Loucy (cell line): ENCODE measurements around the gene CNTN5.

Experiments used
- H2AFZ ChIP-seq: fragments of 200-600 bp; sonication (generic); 2 replicates; pipeline ENCODE4 v1.6.0; 2016; ENCODE audit warnings: antibody characterized with exemption, mild to moderate bottlenecking, low read length, moderate library complexity
- H3F3A ChIP-seq: fragments of 200-600 bp; 2 replicates; pipeline ENCODE4 v1.6.0; 2016; ENCODE audit warnings: antibody characterized with exemption, low read depth, mild to moderate bottlenecking
- H3K27me3 ChIP-seq: fragments of 200-600 bp; sonication (generic); 2 replicates; pipeline ENCODE4 v1.6.1; 2014; ENCODE audit warnings: low read length, mild to moderate bottlenecking; ENCODE audit not compliant: insufficient read depth, poor library complexity, severe bottlenecking
- H3K36me3 ChIP-seq: fragments of 200-600 bp; sonication (generic); 2 replicates; pipeline ENCODE4 v1.6.1; 2016; ENCODE audit warnings: low read length; ENCODE audit not compliant: insufficient read depth
- H3K4me1 ChIP-seq: fragments of 200-600 bp; sonication (generic); 2 replicates; pipeline ENCODE4 v1.5.1; 2014; ENCODE audit warnings: low read length, mild to moderate bottlenecking; ENCODE audit not compliant: insufficient read depth, poor library complexity, severe bottlenecking
- H3K4me2 ChIP-seq: fragments of 200-600 bp; sonication (generic); 2 replicates; pipeline ENCODE4 v1.6.0; 2014; ENCODE audit warnings: antibody characterized with exemption, low read length, low read depth, mild to moderate bottlenecking; ENCODE audit not compliant: poor library complexity, severe bottlenecking
- H3K4me3 ChIP-seq: fragments of 200-600 bp; sonication (generic); 2 replicates; pipeline ENCODE4 v1.5.1; 2014; ENCODE audit warnings: low read length, mild to moderate bottlenecking, mixed read lengths; ENCODE audit not compliant: poor library complexity, severe bottlenecking
- H3K79me2 ChIP-seq: fragments of 200-600 bp; sonication (generic); 2 replicates; pipeline ENCODE4 v1.6.1; 2014; ENCODE audit warnings: low read length; ENCODE audit not compliant: insufficient read depth
- H3K9ac ChIP-seq: fragments of 200-600 bp; sonication (generic); 2 replicates; pipeline ENCODE4 v1.6.0; 2014; ENCODE audit warnings: mild to moderate bottlenecking, low read depth, low read length, moderate library complexity; ENCODE audit not compliant: poor library complexity, severe bottlenecking
- H3K9me2 ChIP-seq: fragments of 200-600 bp; sonication (generic); replicated peaks from 2 replicates; pipeline ENCODE4 v1.6.1; 2016; ENCODE audit warnings: low read depth, low read length, mixed read lengths
- H3K9me3 ChIP-seq: fragments of 200-600 bp; sonication (generic); 2 replicates; pipeline ENCODE4 v1.6.1; 2014; ENCODE audit warnings: mild to moderate bottlenecking, antibody characterized with exemption, low read length, low read depth; ENCODE audit not compliant: insufficient read depth
- H4K20me1 ChIP-seq: fragments of 200-600 bp; sonication (generic); 2 replicates; pipeline ENCODE4 v1.6.0; 2014; ENCODE audit warnings: antibody characterized with exemption, low read length, mild to moderate bottlenecking; ENCODE audit not compliant: insufficient read depth, poor library complexity, severe bottlenecking
- EZH2phosphoT487 ChIP-seq: fragments of 200-600 bp; IDR thresholded peaks from 2 replicates; pipeline ENCODE4 v1.6.1; 2018; ENCODE audit warnings: antibody characterized with exemption, mild to moderate bottlenecking, moderate library complexity, borderline replicate concordance
- TF ChIP-seq, protein P1 (sequence below): fragments of 200-600 bp; sonication (generic); conservative IDR thresholded peaks from 2 replicates; pipeline ENCODE4 v1.5.1; 2014; ENCODE audit warnings: mild to moderate bottlenecking, antibody characterized with exemption, low read length

CNTN5 gene

DNA sequence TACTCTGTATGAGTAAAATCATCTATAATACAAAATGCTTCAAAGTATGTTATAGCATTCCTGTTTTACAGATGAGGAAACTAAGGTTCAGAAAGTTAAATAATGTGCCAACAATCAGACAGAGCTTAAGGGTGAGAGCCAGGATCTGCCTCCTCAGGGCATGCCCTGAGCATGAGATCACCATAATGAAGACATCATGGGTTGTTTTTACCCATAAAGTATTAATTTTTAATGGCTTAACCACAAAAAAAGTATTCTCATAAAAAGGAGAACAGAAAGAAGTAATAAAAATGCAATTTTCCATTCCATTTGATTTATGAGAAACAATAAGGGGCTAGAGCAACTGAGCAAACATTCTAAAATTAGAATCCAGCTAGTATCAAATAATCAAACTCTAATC lies 1132.0 kb downstream of the CNTN5 start:
- H3K36me3 ChIP-seq = no peaks in the 10 kb centered on the region
- H2AFZ ChIP-seq = no peak overlapping the region
- H3K4me3 ChIP-seq = no peak overlapping the region
- H4K20me1 ChIP-seq = no peaks in the 10 kb centered on the region
- H3K27me3 ChIP-seq = no peaks in the 10 kb centered on the region
- no peak overlapping the region for H3K9ac ChIP-seq
- no peak for TF ChIP-seq EZH2phosphoT487
- TF ChIP-seq, protein P1, sequence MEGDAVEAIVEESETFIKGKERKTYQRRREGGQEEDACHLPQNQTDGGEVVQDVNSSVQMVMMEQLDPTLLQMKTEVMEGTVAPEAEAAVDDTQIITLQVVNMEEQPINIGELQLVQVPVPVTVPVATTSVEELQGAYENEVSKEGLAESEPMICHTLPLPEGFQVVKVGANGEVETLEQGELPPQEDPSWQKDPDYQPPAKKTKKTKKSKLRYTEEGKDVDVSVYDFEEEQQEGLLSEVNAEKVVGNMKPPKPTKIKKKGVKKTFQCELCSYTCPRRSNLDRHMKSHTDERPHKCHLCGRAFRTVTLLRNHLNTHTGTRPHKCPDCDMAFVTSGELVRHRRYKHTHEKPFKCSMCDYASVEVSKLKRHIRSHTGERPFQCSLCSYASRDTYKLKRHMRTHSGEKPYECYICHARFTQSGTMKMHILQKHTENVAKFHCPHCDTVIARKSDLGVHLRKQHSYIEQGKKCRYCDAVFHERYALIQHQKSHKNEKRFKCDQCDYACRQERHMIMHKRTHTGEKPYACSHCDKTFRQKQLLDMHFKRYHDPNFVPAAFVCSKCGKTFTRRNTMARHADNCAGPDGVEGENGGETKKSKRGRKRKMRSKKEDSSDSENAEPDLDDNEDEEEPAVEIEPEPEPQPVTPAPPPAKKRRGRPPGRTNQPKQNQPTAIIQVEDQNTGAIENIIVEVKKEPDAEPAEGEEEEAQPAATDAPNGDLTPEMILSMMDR = no peak
- H3K9me2 ChIP-seq = no peaks in the 10 kb centered on the region
- H3F3A ChIP-seq = no peaks in the 10 kb centered on the region
- H3K4me1 ChIP-seq = no peaks in the 10 kb centered on the region
- H3K4me2 ChIP-seq = no peak overlapping the region
- no peaks in the 10 kb centered on the region for H3K9me3 ChIP-seq
- H3K79me2 ChIP-seq = no peaks in the 10 kb centered on the region

DNA sequence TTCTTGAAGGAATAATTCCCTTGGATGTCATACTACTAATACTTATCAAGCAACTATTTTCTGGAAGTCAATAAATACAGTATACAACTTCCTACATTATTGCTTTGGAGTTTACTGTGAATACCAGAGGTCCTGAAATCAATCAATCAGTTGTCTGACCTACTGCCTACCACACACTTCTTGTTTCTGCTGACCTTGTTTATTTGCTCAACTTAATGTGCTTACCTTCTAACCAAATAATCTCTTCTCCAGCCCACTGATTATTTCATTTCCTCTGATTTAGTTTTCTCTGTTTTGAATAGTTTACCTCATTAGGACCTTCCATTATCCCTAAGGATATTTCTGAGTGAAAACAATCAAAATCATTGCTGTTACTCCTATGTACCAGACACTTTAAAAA lies 1142.7 kb downstream of the CNTN5 start:
- no peaks in the 10 kb centered on the region for H3K9me3 ChIP-seq
- no peak overlapping the region for H3K4me2 ChIP-seq
- no peaks in the 10 kb centered on the region for H3K27me3 ChIP-seq
- TF ChIP-seq EZH2phosphoT487 = no peak
- TF ChIP-seq, protein P1 = no peak
- no peaks in the 10 kb centered on the region for H4K20me1 ChIP-seq
- H3K4me1 ChIP-seq = no peaks in the 10 kb centered on the region
- H3K79me2 ChIP-seq = no peaks in the 10 kb centered on the region
- no peak overlapping the region for H3K9ac ChIP-seq
- H2AFZ ChIP-seq = no peak overlapping the region
- H3K36me3 ChIP-seq = no peaks in the 10 kb centered on the region
- H3F3A ChIP-seq = no peaks in the 10 kb centered on the region
- no peak overlapping the region for H3K4me3 ChIP-seq
- 0 out of 2 replicates have a peak, but pooled peaks cover 5% of the 10 kb centered on the region for H3K9me2 ChIP-seq

DNA sequence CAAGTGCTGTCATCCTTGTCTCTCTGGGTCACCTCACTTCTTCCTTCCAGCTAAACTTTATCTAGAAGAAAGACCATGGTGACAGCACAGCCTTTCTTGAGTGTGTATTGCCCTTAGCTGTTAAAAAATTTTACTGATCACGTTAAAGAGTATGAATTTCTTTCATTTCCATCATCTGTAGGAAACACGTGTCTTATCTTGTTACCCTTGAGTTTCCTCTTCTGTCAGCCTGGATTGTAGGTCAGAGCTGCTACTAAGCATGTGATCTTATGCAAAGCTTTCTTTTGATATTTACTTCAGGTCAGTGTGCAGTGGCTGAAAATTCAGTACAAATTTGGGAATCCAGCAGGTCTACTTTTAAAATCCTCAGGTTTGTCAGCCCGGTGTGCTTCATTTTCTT lies 1154.1 kb downstream of the CNTN5 start:
- Histone ChIP-seq H4K20me1 (no peaks in the 10 kb centered on the region), H2AFZ (no peak overlapping the region), H3F3A (no peaks in the 10 kb centered on the region), H3K9me3 (no peaks in the 10 kb centered on the region; the same call in 1 of the 2 replicates), H3K4me1 (no peaks in the 10 kb centered on the region), H3K79me2 (no peaks in the 10 kb centered on the region), H3K36me3 (no peaks in the 10 kb centered on the region), H3K4me3 (no peak overlapping the region), H3K9me2 (no peaks in the 10 kb centered on the region), H3K9ac (no peak overlapping the region), H3K4me2 (no peak overlapping the region), H3K27me3 (no peaks in the 10 kb centered on the region)
- TF ChIP-seq, protein P1 = no peak
- TF ChIP-seq EZH2phosphoT487 = no peak
